ENCODE data around the gene SEMA6B. TPM values are rescaled to one million over a fixed set of nuclear protein-coding genes. Genes with fewer than 3 reads are reported as not detected.
A peak's percentile ranks its signal among the peaks of the same experiment; 100 is the strongest.

SEMA6B gene
- total and polyA plus RNA-seq, 2 of the 4 experiments (the other 2 are of a cell fraction): 0.18 to 0.72 TPM

DNA sequence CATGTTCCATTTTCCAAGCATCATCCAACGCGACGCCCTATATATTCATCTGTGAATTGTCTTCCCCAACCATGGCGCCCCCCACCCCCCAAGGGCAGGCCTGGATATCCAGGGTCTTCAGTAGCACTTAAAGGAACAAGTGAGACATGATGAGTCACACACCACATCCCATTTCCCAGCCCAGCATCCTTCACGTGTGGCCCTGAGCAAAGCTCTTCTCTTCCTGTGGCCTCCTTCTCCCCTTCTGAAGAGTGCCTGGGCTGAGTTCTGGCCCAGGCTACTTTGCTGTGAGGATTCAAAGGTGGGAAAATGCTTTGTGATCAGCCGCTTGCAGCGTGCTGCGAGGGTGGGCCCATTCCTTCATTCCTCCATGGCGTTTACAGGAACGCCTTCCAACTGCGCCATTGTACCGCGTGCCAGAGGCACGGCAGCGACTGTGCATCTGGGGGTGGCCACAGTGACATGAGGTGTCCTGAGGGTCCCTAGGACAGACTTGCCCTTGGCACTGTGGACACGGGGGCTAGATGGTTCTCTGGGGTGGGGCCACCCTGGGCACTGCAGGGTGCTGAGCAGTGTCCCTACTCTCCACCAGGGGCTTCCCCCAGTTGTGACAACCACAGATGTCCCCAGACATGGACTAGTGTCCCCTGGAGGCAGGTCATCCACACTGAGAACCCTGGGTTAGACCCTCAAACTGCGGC lies 52.9 kb downstream of the SEMA6B start:
- H3K36me3 ChIP-seq (ENCODE audit: control insufficient read depth, insufficient read depth, low read length): peaks cover 33% of the 10 kb centered on the region
- intact Hi-C loops (cut with micrococcal nuclease): no loop called here
- no peak overlapping the region for H4K5ac ChIP-seq (ENCODE audit: low read depth, low read length)
- H3K9ac ChIP-seq (ENCODE audit: low read depth, low read length): no peak overlapping the region
- no peaks in the 10 kb centered on the region for H3K27me3 ChIP-seq (ENCODE audit: control insufficient read depth, insufficient read depth, low read length)
- no peaks in the 10 kb centered on the region for H4K20me1 ChIP-seq (ENCODE audit: insufficient read depth, low read length)
- no TSS peak for BruUV-seq (replicated peaks)
- no peaks in the 10 kb centered on the region for H3K9me3 ChIP-seq (ENCODE audit: control insufficient read depth, insufficient read depth, low read length)
- no peak overlapping the region for H3K4me3 ChIP-seq (ENCODE audit: insufficient read depth, low read depth, low read length)
- 0 out of 2 replicates have a peak overlapping the region, but pooled peaks have one; percentile 2 for H2BK120ac ChIP-seq (ENCODE audit: low read depth, low read length)
- H2AK5ac ChIP-seq (ENCODE audit: low read depth, low read length): peak overlapping the region; percentile 93; the same call in 1 of the 2 replicates
- ChIA-PET CTCF (no interaction called here), POLR2A (ENCODE audit: unreplicated experiment) (no interaction called here)
- H3K4me2 ChIP-seq (ENCODE audit: low read depth, low read length): no peak overlapping the region
- ATAC-seq (ENCODE audit: low read depth) (peak; percentile 60), DNase-seq (peak; percentile 80)
- H3K14ac ChIP-seq (replicated peaks; ENCODE audit: low read depth, low read length): peak overlapping the region; percentile 31; the same call in 1 of the 2 replicates
- H2AK9ac ChIP-seq (replicated peaks; ENCODE audit: low read depth, low read length, poor library complexity): peak overlapping the region; percentile 21
- dilution Hi-C loops (cut with HindIII; ENCODE audit: low sequenced_read_pairs, unreplicated experiment): no loop called here
- peaks cover 4% of the 10 kb centered on the region for H3K4me1 ChIP-seq (ENCODE audit: control insufficient read depth, insufficient read depth, low read length)
- peaks cover 8% of the 10 kb centered on the region; the same call in 1 of the 2 replicates for H3K9me1 ChIP-seq (ENCODE audit: insufficient read depth, low read length)
- H2BK20ac ChIP-seq (ENCODE audit: low read depth, low read length): no peak overlapping the region
- in situ Hi-C loops (cut with MboI; ENCODE audit: low sequenced_read_pairs): no loop called here
- peak; percentile 33; the same call in 1 of the 2 replicates for TF ChIP-seq FOS (IDR thresholded peaks at IDR 0.05; ENCODE audit: low read depth, low read length)
- TF ChIP-seq RAD21 (IDR thresholded peaks at IDR 0.05; ENCODE audit: low read length): no peak
- TF ChIP-seq BHLHE40 (IDR thresholded peaks at IDR 0.05; ENCODE audit: low read depth, low read length): peak; percentile 62; the same call in 1 of the 2 replicates
- TF ChIP-seq, protein P1, sequence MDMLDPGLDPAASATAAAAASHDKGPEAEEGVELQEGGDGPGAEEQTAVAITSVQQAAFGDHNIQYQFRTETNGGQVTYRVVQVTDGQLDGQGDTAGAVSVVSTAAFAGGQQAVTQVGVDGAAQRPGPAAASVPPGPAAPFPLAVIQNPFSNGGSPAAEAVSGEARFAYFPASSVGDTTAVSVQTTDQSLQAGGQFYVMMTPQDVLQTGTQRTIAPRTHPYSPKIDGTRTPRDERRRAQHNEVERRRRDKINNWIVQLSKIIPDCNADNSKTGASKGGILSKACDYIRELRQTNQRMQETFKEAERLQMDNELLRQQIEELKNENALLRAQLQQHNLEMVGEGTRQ (IDR thresholded peaks at IDR 0.05; ENCODE audit: low read depth, low read length): peak; percentile 68
- no peak overlapping the region for H2BK15ac ChIP-seq (ENCODE audit: low read depth, low read length)
- WGBS, 2 experiments (ENCODE audit: extremely low coverage in 2 of 2, insufficient read length in 1 of 2): 89% methylated on average over 10 of the region's 17 CpGs; no CpG with 5 or more reads in 1 of the 2 experiments
- H2AFZ ChIP-seq (replicated peaks; ENCODE audit: low read length, poor library complexity): peak overlapping the region; percentile 34
- no peak overlapping the region for H4K91ac ChIP-seq (ENCODE audit: insufficient read depth, low read depth, low read length)
- no peak overlapping the region for H2BK5ac ChIP-seq (ENCODE audit: low read depth, low read length, poor library complexity, severe bottlenecking)
- no peak overlapping the region for H3K23ac ChIP-seq (ENCODE audit: low read depth, low read length)
- peak overlapping the region; percentile 22; the same call in 1 of the 2 replicates for H3K27ac ChIP-seq (ENCODE audit: insufficient read depth, low read length)
- peaks cover 0 to 8% of the 10 kb centered on the region in 2 experiments; a peak in 1 of 4 replicates for H3K79me1 ChIP-seq (ENCODE audit: low read depth in 1 of 2, low read length in 2 of 2)
- H3K56ac ChIP-seq (ENCODE audit: extremely low read depth, insufficient read depth, low read length): no peak overlapping the region
- H3K4ac ChIP-seq (ENCODE audit: low read depth, low read length): peak overlapping the region; percentile 50; the same call in 1 of the 2 replicates
- peak overlapping the region in 1 of 2 experiments; percentile 27; a peak in 1 of 4 replicates for H4K8ac ChIP-seq (ENCODE audit: low read depth in 2 of 2, low read length in 2 of 2)
- H3K18ac ChIP-seq (ENCODE audit: low read depth, low read length): no peak overlapping the region
